GM10847 (cell line): ENCODE data around the gene ARHGAP26.

Experiments used
- POLR2A ChIP-seq: IDR thresholded peaks from 2 replicates; pipeline ENCODE4 v1.6.1; 2011; ENCODE audit not compliant: insufficient read length; ENCODE audit errors: extremely low read depth

Gene ARHGAP26

GRCh38 chr5:142837081-142837725 is 67.0 kb downstream of the ARHGAP26 start:
- TF ChIP-seq POLR2A, result no peak

- no peak for TF ChIP-seq POLR2A
Measured at GRCh38 chr5:142838845-142839244, 68.7 kb downstream of the ARHGAP26 start.

DNA sequence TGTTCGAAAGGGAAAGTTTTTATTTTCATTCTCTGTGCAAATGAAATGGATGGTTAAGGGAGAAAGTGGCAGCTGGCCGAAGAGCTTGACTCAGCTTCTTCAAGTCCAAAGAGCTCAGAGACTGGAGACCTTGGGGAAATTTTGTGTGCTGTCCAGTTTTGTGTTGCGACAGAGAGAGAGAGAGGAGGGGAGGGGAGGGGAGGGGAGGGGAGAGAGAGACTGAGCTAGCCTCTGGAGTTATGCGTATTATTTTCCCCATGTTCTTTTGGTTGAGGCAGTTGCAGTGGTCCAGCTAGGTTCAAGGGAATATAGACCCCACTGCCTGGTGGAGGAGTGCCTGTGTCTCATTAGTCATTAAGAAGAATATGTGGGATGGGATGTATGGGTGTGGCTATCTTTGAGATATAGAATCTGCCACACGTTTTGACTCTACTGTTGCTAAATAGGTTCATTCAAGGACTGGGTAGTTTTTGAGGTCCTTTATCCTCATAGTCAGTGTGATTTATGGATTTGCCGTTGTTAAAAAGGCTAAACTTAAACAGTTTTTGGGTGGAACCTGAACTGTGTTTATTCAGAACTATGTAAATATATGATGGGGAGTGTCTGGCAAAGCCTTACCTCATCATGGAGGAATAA is 69.7 kb downstream of the ARHGAP26 start:
- no peak for TF ChIP-seq POLR2A

- TF ChIP-seq POLR2A, result no peak
Measured at GRCh38 chr5:142840575-142840974, 70.4 kb downstream of the ARHGAP26 start.

- no peak for TF ChIP-seq POLR2A
Measured at GRCh38 chr5:142841511-142842265, 71.5 kb downstream of the ARHGAP26 start.

DNA sequence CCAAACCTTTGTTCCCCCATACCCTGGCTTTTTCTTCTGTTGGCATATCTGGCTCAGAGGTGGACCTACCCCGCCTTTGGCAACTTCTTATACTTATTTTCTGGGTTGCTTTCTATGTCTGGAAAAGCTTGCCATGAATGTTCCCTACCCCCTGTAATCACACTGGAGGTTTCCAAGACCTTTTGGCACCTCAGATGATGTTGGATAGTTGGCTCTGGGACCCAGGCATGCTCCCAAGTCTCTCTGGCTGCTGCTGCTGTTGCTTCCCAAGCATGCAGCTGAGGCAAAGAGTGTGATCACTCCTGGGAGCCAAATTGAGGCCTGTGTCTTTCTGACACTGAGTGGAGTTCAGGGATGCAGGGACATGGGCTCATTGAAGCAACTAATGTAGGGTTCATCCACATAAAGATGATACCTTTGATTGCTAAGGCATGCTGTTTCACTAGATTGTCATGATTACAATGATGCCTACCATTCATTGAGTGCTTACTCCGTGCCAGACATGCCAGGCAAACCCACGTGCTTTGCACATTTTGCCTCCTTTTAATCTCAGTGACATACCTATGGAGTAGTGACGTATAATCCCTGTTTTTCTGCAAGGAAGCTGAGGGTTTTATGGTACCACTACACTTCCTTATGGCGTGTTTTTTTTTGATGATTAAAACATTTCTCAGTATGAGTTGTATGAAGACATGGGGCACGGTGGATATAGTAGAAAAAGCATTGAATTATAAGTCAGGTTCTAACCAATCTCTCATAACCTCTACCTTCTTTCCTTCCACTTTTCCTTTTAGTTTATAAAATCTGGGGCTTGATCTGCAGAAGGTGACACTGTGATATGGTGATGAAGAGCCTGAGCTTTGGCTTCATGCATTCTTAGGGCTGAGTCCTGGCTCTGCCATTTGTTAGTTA is 73.1 kb downstream of the ARHGAP26 start:
- TF ChIP-seq POLR2A, result no peak

- TF ChIP-seq POLR2A, result no peak
Measured at GRCh38 chr5:142844866-142845265, 74.7 kb downstream of the ARHGAP26 start.

GRCh38 chr5:142845402-142845921 is 75.3 kb downstream of the ARHGAP26 start:
- TF ChIP-seq POLR2A, result no peak

DNA sequence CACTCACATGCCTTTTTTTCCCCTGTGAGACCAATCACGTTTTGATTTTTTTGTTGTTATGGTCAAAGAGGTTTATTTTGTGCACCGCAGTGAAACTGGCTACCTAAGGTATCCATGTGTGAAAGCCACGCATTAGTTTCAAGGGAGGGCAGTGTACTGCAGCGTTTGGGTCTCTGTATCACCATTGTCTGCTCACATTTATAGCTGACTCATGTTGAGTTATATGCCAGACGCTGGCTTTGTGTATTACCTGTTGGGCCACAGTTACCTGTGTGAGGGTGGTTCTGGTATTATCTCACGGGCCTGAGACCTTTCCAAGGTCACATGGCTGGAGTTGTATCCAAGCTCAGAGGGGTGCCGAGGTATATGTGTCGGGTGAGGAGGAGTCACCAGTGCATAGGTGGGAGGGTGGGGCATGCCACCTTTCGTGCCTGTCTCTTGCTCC is 75.8 kb downstream of the ARHGAP26 start:
- TF ChIP-seq POLR2A, result no peak

- no peak for TF ChIP-seq POLR2A
Measured at GRCh38 chr5:142846406-142846805, 76.2 kb downstream of the ARHGAP26 start.

GRCh38 chr5:142847898-142848790 is 78.0 kb downstream of the ARHGAP26 start:
- TF ChIP-seq POLR2A, result no peak

GRCh38 chr5:142849466-142849865 is 79.3 kb downstream of the ARHGAP26 start:
- no peak for TF ChIP-seq POLR2A

DNA sequence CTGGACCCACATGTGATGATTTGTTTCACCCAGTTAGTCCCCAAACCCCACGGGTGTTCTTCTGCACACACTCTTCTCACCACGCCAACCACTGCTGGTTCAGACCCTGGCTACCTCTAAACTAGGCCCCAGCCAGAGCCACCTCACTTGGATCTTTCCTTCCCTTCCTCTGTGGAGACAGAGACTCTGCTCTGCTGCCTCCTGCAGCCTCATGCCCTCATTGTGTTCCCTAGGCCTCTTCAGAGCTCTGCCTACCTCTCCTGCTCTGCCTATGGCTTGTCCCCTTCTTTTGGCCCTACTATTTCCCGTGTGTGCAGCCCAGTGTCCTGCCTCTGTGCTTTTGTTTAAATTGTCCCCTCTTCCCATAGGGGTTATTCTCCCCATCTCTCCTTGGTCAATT is 79.7 kb downstream of the ARHGAP26 start:
- TF ChIP-seq POLR2A, result no peak

- no peak for TF ChIP-seq POLR2A
Measured at GRCh38 chr5:142851731-142852130, 81.6 kb downstream of the ARHGAP26 start.
